DLD1 (cell line): ENCODE data around the gene AQP12B.

Experiments used
- in situ Hi-C: cut with HindIII; loops from 2 replicates; pipeline ENCODE4 v1.10.0; 2017; ENCODE audit warnings: low sequenced_read_pairs

The AQP12B gene

DNA sequence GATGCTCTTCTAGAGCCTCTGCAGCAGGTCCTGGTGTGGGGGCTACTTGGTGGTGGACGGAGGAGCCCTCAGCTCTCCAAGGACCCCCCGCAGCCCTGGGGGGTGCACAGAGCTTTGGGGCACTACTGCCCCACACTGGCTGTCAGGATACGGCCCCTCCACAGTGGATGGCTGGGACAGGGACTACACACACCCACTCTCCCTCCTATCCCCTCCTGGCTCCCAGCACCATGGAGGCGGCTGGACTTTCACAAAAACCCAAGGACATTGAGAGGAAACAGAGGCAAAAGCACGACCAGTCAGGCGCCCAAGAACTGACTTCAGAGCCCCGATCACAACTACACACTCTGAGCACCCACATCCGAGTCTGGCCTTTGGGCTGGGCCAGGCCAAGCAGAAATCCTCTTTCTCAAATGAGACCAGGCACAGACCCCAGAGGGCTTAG is 44.8 kb downstream of the AQP12B start:
- in situ Hi-C loops: no loop called here

DNA sequence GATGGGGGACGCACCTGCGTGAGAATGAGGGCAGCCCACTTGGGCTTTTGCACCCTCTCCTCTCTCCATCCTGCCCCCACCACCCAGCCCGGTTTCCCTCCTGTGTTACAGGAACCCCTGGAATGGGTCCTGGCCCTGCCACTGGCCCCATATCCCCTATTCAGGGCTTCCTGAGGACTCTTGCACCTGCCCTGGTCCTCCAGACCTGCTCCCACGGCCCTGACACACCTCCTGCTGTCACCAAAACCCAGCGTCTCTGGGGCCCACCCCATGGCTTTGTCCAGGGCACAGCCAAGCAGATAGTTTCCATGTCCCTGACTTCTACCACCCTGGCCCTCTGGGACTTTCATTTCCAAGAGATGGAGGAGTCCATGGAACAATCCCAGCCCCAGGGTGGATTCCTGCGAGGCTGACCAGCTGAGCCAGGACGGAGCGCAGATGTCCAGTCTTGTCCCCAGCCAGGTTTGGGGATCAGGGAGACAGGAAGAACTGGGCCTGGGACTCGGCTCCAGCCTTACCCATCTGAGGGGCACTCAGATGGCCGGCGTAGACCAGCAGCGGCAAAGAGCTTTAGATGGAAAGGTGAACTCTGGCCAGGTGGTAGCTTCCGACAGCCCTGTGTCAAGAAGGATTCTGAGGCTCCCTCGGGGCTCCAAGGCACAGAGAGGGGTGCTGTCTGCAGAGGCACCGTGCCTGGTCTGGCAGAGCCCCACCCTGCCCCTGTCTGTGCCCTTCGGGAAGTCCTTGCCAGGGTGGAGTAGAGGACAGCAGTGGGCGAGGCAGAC is 45.4 kb downstream of the AQP12B start:
- in situ Hi-C loops: no loop called here

DNA sequence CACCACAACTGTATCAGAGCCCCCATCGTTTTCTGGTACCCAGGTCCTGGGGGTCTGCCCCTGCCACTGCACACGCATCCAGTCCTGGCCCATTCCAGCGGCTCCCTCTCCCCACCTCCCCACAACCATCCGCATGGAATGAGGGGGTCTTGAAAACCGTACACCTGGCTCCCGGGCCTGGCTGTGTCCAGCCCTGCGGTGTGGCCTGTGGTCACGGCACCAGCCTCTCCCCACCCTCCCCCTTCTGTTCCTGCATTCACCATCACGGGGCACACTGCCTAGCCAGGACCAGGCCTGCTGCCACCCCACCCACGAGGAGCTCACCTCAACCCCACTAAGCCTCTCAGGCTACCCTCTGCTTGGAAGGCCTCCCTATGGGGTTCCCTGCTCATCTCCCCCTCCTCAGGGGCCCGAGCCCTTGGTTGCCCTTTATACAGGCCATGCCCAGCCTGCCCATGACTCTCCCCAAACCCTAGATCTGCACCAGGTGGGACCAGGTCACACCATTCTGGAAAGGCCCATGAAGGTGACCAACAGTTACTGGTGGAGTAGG is 46.0 kb downstream of the AQP12B start:
- in situ Hi-C loops: no loop called here

DNA sequence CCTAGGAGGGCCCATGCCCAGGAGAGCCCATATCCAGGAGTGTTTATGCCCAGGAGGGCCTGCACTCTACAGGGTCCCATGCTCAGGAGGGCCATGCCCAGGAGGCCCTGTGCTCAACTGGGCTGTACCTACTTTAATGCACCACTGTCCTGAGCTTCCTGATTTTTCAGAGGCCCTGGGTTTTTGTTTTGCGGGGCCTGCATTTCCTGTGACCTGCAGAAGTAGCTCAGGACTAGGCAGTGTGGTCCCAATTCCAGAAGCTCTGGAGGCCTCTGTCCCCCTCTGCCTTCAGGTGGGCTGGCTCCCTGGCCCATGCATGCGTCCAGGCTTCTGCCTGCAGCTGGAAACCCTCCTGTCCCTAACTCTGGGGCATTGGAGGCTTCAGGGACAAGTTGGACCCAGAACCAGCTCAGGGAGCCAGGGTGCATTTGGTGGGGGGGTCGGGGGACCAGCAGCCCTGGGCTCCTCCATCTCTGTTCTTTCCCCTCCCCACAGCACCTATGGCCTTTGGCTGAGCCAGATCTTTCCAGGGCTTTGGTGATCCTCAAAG is 46.6 kb downstream of the AQP12B start:
- in situ Hi-C loops: no loop called here

DNA sequence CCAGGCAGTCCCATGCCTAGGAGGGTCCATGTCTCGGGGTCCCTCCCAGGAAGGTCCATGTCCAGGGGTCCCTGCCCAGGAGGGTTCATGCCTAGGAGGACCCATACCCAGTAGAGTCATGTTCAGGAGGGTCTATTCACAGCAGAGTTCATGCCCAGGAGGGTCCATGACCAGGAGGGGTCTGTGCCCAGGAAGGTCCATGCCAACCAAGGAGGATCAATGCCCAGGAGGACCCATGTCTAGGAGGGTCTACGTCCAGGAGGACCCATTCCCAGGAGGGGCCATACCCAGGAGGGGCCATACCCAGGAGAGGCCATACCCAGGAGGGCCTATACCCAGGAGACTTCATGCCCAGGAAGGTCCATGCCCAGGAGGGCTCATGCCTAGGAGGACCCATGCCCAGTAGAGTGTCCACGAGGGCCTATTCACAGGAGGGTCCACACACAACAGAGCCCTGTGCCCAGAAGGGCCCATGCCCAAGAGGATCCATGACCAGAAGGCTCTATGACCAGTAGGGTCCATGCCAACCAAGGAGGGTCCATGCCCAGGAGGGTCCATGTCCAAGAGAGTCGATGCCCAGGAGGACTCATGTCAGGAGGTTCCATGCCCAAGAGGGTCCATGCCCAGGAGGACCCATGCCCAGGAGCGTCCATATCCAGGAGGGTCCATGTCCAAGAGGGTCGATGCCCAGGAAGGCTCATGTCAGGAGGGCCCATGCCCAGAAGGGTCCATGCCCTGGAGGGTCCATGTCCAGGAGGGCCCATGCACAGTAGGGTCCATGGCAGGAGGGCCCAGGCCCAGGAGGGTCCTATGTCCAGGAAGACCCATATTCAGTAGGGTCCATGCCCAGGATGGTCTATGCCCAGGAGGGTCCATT is 47.3 kb downstream of the AQP12B start:
- in situ Hi-C loops: no loop called here

DNA sequence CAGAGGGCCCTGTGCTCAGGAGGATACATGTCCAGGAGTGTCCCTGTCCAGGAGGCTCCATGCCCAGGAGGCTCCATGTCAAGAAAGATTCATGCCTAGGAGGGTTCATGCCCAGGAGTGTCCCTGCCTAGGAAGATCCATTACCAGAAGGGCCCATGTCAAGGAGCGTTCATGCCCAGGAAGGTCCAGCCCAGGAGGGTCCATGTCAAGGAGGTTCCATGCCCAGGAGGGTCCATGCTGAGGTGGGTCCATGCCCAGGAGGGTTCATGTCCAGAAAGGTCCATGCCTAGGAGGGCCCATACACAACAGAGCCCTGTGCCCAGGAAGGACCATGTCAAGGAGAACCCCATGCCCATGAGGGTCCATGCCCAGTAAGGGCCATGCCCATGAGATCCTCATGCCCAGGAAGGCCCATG is 50.4 kb downstream of the AQP12B start:
- in situ Hi-C loops: no loop called here

DNA sequence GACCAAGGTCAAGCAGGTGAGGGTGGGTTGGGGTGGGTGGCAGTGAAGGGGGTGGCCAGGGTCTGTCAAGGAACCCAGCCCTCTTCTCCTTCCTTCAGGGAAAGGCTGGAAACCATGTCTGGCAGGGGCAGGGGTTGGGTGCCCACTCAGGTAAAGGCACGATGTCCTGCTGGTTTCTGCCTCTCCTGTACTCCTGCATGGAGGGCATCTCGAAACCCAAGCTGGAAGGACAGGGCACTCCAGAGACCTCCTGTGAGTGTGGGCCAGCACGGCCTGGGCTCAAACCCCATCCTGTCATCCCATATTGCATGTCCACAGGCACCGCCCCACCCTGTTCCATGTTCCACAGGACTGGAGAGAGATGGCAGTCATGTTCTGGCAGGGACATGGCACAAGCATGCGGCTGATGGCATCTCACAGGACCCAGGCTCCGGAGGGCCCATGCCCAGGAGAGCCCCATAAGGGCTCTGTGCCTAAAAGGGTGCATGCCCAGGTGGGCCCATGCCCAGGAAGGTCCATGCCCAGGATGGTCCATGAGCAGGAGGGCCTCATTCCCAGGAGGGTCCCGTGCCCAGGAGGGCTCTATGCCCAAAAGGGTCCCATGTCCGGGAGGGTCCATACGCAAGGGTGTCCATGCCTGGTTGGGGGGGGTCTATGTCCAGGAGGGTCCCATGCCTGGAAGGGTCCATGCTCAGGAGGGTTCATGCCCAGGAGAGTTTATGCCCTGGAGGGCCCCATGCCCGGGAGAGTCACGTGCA is 51.0 kb downstream of the AQP12B start:
- in situ Hi-C loops: no loop called here

DNA sequence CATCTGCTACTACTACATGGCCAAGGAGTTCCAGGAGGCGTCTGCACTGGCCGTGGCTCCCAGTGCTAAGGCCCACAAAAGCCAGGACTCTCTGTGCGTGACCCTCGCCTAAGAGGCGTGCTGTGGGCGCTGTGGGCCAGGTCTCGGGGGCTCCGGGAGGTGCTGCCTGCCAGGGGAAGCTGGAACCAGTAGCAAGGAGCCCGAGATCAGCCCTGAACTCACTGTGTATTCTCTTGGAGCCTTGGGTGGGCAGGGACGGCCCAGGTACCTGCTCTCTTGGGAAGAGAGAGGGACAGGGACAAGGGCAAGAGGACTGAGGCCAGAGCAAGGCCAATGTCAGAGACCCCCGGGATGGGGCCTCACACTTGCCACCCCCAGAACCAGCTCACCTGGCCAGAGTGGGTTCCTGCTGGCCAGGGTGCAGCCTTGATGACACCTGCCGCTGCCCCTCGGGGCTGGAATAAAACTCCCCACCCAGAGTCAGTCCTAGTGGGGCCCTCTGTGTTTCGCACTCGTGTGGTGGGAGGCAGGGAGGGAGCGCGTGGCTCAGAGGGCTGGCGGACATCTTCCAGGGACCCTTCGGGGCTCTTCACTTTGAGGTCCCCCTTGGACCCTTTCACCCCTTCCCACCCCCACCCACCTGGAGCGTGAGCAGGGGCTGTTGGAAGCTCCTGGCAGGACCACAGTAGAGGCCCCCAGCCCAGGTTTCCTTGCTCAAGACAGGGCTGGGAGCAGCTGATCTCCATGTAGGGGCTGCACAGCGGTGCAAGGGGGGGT is 51.7 kb downstream of the AQP12B start:
- in situ Hi-C loops: no loop called here

DNA sequence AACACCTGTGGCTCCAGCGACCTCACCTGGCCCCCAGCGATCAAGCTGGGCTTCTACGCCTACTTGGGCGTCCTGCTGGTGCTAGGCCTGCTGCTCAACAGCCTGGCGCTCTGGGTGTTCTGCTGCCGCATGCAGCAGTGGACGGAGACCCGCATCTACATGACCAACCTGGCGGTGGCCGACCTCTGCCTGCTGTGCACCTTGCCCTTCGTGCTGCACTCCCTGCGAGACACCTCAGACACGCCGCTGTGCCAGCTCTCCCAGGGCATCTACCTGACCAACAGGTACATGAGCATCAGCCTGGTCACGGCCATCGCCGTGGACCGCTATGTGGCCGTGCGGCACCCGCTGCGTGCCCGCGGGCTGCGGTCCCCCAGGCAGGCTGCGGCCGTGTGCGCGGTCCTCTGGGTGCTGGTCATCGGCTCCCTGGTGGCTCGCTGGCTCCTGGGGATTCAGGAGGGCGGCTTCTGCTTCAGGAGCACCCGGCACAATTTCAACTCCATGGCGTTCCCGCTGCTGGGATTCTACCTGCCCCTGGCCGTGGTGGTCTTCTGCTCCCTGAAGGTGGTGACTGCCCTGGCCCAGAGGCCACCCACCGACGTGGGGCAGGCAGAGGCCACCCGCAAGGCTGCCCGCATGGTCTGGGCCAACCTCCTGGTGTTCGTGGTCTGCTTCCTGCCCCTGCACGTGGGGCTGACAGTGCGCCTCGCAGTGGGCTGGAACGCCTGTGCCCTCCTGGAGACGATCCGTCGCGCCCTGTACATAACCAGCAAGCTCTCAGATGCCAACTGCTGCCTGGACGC is 52.5 kb downstream of the AQP12B start:
- in situ Hi-C loops: no loop called here

DNA sequence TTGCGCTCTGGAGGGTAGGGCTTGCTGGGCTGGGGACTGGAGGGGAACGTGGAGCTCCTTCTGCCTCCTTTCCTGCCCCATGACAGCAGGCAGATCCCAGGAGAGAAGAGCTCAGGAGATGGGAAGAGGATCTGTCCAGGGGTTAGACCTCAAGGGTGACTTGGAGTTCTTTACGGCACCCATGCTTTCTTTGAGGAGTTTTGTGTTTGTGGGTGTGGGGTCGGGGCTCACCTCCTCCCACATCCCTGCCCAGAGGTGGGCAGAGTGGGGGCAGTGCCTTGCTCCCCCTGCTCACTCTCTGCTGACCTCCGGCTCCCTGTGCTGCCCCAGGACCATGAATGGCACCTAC is 53.1 kb downstream of the AQP12B start:
- in situ Hi-C loops: no loop called here

DNA sequence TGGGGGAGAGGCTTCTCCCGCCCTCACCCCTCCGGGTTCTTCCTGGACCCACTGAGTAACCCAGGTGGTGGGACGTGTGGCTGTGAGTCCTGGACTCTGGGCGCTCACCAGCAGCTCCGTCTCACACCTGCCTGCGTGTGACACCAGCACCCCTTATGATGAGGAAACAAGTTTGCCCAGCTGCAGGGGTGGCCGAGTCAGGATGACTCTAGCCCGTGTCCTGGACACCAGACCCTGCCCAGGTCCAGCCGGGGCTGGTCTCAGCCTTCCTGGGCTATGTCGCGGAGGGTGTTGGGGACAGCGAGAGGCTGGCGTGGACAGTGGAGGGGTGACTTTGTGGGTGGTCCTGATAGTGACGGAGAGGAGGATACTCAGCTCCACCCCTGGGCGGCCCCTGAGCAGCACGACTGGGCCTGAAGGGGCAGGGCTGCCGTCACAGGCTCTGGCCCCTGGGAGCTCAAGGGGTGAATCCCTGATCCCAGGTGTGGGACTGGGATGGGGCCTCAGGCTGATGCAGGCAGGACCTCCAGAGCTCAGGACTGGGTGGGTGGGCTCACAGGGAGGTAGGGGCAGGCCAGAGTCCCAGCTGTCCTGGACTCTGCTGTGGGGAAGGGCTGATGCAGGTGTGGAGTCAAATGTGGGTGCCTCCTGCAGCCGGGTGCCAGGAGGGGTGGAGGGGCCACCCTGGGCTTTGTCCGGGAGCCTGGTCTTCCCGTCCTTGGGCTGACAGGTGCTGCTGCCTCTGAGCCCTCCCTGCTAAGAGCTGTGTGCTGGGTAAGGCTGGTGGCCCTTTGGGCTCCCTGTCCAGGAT is 53.7 kb downstream of the AQP12B start:
- in situ Hi-C loops: no loop called here

DNA sequence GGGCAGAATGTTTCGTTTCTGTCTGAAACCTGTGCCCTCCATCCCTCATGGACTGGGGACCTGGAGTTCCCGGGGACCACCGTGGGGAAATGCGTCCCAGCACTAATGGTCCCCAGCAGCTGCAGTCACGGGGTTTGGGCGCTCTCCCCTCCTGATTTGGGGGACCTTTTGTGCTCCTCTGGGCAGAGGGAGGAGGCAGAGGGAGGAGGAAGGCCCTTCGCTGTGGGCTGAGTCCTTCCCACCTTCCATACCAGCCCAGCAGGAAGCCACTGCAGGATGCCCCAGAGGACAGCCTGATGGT is 54.2 kb downstream of the AQP12B start:
- in situ Hi-C loops: no loop called here

DNA sequence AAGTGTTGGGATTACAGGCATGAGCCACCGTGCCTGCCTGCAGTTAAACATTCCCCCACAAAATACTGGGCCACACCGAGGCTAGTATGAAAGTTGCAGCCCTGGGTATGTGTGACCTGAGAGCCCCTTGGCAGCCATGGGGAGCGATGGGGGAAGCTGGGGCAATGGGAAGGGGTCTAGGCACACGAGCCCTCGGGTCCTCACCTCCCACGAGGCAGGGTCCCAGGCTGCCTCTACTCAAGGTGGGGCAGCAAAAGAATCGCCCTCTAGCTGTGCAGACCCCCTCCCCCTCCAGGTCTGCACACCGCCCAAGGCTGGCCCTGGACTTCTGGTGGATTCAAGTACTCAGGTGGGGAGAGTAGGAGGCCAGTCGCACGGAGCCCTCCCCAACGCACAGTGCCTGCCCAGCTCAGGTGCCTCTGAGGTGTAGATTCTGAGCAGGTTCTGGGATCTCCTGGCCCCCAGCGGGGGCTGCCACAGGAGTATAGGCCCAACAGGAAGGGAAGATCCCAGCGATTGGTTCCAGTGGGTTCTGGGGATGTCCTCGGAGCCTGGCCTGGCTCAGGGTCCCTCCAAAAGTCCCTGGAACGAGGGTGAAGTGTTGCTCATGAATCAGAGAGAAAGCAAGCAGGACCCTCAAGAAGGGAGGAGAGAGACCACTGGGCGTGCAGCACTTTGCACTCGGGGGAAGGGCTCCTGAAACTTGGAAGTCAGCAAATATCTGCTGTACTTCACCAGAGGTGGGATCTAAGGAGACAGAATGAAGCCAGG is 54.8 kb downstream of the AQP12B start:
- in situ Hi-C loops: no loop called here

DNA sequence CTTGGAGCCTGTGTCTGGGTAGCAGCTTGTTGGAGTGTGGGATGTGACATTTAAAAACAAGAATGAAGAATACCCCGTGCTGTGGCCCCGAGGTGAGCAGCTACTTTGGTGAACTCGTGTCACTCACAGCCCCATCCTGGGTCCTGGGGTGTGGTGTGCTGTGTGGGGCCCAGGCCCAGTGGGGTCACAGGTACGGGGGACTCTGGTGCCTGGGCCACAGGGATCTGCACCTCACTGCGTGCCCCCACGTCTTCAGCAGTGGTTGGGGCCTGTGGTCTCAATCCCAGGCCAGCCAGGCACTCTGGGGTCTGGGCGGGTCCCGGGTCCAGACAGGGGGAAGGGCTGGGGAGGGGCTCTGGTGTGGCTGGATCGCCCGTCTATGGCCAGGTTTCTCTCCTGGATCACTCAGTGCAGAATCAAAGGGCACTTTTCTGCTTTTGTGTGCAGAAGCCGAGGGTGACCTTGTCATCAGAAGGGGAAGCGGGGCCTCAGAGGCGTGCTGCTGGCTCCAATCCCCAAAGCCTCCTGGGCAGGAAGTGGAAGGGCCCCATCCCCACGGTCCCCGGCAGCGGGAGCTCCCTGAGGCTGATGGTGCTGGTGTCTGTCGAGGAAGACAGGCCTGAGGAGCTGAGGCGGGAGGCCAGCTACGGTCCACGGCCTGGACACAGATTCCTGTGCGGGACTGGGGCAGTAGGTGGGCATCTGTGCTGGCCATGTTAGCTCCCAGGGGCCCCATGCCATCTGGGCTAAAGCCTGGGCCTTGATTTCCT is 56.0 kb downstream of the AQP12B start:
- in situ Hi-C loops: no loop called here
